ENCODE data around the gene TMEM253.

The TMEM253 gene

DNA sequence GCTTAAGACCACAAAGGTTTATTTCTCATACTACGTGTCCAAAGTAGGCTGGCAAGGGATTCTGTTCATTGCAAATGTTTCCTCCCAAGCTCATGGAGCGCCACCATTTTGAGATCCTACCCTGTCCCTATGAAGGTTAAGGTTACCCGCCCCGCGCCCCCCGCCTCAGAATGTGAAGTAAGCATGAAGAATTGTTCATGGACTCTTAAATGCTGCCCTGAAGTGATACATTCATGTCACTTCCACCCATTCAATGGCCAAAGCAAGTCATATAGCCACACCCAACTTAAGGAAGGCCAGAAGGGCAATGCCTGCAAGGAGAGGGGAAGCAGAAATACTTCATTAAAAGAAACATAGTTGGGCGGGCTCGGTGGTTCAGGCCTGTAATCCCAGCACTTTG is 4.2 kb downstream of the TMEM253 start:
- no peak for DNase-seq (ENCODE audit: low read depth)

DNA sequence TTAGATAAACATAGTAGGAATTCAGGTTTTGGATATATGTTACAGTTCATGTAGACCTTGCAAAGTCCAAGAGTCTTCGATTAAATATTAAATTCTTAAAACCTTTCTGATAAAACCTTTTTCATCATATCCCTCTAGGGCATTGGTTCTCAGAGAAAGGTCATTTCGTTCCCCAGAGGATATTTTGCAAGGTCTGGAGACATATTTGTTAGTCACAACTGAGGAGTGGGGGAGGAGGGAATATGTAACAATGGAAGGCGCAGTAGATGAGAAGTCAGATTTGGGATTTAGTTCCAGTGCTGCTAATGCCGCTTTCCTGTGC is 5.3 kb downstream of the TMEM253 start:
- no peak for DNase-seq (ENCODE audit: low read depth)

DNA sequence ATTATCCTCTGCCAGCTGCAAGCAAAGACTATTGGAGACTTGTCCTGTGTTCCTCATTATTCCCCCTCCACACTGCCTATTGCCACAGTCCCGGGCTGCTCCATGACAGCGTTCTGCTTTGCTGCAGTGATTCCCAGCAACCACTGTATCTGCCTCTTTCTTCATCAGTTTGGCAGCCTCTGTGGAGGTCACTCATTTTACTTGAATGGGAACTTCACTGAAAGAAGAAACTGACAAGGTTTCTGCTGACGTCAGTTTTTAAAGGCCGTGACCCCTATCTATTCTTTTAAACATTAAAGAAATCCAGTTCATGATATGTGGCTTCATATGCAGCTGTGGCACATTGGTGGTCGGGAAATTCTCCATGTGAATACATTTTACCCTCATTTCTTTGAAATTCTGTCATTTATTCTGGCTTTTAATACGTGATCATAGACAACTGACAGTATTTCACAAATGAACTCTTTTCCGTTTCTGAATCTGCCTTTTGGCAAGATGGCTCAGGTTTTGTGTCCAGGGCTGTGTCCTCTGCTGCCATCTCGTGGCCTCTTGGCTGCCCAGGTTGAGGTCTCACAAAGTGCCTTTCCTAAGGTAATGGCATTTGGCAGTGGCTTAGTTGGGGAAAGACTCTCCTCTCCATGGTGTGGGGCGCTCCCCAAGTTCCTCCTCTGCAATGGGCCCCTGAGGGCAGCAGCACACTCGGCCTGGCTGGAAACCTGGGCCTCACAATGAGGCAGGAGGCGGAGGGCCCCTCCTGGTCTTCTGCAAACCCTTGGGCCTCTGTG is 5.8 kb downstream of the TMEM253 start:
- peak; percentile 65 for DNase-seq (ENCODE audit: low read depth)

DNA sequence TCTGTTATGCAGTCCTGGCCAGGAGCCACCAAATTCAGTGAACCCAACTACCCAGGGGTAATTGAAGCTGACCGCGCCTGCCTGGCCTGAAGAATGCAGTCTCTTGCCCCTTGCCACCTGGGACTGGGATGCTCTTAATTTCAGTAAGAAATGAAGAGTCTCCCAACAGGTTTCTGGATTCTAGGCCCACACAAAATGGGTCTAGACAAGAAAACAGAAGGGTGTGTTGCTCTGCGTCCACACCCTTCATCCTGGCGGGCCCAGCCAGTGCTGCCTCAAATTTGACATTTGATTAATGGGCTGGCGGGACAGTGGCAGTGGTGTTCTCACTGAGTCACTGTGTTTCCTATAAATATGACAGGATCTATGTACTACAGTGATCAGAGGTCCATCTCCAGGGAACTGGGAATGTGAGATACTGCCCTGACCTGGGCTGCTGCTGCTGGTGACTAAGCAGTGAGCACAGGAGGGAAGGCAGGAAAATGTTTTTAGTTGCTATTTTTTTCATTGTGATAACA is 6.5 kb downstream of the TMEM253 start:
- no peak for DNase-seq (ENCODE audit: low read depth)

DNA sequence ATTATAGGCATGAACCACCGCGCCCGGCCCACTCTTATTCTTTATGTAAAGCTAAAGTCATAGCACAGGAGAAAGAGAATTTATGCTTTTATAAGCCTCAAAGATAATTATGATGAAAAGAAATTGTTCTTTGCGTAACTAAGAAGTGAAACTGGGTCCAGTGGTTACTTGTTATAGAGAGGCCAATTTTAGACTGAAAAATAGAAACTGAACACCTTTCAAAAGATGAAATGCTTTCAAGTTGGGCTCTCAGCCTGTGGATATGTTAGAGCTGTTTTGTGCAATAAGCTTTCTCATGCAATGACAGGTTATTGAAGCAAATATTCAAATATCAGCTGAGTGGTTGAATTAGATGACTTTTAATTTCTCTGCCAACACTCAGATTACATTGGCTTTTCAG is 7.9 kb downstream of the TMEM253 start:
- no peak for DNase-seq (ENCODE audit: low read depth)

DNA sequence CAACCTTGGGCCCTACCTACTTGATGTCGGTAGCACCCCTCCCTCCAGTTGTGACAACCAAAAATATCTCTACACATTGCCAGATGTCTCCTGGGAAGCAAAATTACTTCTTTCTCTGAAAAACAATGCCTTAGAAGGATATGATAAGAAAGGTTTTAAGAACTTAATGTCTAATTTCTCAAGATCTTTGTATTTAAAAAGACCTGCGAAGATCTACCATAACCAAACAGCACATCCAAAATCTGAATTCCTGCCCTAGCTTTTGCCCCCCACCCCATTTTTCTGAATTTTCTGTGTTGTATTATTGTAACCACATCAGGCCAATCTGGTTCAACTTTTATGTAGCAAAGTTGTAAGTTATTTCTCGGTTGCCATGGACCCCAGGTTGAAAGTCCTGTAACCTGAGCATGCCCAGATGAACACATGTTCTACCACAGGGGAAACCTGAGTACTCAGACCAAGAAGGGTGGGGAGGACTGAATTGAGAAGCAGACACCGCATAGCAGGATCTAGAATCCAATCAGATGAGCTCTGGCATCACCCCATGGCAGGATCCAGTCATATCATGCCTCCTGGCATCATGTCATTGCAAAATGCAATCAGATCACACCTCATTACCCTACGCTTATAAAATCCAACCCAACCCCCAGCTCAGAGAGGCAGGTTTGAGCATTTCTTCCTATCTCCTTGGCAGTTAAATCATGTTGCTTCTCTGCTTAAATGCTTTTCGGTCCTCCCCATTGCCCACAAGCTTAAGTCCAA is 8.7 kb downstream of the TMEM253 start:
- DNase-seq (ENCODE audit: low read depth): no peak

DNA sequence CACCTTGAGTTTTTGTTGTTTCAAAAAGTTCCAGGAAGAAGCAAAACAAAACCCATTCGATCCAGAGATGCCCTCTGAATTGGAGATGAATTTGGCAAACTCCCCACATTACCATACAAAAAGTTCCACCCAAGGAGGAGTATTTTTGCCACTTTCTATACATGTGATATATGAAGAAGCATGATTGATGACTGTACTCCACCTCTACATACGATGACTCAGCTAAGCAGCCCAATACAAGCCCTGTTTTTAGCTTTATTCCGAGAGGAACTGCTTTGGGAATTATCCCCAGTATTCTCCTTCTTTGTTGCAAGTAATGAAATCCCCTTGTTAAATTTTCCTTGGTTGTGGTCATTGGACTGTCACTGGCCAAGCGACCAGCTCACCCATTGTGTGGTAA is 11.4 kb downstream of the TMEM253 start:
- no peak for DNase-seq (ENCODE audit: low read depth)

DNA sequence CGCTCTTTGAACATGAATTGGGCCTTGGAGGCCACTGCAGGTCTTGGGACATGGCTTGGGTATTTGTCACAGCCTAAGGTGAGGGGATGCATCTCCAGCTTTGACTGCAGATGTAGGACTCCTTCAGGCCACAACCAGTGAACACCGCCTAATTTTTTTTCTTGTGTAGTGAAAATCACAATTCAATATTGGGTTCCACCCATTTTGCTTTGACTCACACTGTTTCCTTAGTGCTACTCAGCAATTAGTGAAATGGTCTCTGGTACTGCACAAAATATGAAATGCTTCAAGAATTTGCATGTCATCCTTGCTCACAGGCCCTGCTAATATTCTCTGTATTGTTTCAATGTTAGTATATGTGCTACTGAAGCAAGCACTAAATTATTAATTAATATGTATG is 12.5 kb downstream of the TMEM253 start:
- DNase-seq (ENCODE audit: low read depth): no peak

DNA sequence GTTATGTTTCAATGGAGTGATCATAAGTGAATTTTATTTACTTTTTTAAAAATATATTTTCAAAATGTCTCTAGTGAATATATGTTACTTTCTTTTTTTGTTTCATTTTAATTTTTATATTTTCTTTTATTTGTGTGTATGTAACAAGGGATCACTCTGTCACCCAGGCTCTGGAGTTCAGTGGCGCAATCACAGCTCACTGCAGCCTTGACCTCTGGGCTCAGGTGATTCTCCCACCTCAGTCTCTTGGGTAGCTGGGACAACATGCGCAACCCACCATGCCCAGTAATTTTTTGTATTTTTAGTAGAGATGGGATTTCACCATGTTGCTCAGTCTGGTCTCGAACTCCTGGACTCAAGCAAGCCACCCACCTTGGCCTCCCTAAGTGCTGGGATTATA is 18.1 kb downstream of the TMEM253 start:
- no peak for DNase-seq (ENCODE audit: low read depth)

DNA sequence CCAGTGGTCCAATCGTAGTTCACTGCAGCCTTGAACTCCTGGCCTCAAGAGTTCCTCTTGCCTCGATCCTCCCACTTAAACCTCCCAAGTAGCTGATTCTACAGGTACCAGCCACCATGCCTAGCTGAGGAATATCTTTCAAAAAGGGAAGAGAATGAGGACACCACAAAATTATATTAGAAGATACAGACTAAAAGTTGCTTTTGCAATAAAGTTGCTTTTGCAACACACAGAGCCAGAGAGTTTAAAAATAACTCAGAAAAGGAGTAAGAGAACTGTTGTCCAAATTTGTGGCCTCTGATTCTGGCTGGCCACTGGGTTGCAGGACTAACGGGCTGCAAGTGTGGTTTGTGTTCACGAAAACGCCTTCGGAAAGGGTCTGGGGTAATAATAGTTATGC is 19.8 kb downstream of the TMEM253 start:
- no peak for DNase-seq (ENCODE audit: low read depth)

DNA sequence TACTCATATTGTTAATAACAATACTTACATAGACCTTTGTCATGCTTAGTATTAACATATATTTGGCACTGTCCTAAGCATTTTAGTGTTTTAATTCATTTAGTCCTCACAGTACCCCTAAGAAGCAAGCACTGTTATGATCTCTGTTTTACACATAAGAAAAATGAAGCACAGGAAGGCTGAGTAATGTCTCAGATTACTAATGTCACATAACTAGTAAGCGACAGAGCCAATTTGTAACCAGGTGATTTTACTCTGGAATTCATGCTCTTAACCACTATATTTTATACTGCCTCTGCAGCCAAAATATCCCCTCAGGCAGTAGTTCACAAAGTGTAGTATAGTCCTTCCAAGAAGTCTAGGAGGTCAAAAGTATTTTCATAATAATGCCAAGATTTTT is 20.3 kb downstream of the TMEM253 start:
- DNase-seq (ENCODE audit: low read depth): no peak

DNA sequence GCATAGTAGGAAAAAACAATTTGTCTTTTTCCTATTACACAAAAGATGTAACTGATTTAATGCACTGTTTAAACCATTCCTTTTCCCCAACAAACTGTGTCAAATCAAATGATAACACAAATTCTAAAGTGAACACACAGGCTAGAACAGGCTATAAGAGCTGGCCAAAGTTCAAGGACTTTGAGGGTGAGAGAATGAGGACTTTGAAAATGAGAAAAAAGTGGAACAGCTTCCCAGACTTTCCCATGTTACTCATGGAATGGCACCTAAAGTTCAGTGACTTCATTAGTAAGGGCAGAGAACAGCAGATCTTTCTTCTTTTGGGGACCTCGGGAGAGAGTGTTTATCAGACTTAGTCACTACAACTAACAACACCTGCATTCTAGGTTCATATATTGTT is 22.6 kb downstream of the TMEM253 start:
- DNase-seq (ENCODE audit: low read depth): no peak

DNA sequence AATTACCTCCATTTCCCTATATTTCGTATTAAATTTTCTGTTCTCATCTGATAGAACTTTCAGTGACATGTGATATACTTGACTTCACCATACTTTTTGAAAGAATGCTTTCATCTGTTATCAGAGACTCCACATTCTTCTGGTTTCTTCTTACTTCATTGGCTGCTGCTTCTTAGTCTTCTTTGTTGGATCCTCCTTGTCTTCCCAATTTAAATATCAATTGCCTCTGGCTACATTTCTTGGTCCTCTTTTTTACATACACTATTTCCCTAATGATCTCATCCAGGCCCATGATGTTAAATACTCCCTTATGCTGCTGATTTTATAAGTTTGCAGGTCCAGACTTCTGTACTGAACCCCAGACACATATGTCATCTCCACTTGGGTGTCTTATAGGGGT is 33.0 kb downstream of the TMEM253 start:
- no peak for DNase-seq (ENCODE audit: low read depth)

DNA sequence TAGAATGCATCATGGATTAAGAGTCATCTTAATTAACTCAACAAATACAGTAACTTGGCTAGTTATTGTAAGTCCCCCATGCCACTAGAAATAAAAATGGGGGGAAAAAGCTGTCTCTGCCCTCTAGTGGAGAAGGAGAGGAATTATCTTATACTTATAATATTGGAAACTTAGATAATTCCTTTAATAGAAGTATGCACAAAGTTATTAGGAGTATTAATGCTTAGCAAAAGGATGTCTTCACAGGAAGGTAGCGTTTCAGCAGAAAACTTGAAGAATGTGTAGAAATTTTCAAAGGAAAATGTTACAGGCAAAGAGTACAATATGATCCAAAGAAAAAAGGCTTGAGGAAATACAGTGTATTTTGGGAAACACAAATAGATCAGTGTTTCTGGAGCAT is 35.2 kb downstream of the TMEM253 start:
- no peak for DNase-seq (ENCODE audit: low read depth)

DNA sequence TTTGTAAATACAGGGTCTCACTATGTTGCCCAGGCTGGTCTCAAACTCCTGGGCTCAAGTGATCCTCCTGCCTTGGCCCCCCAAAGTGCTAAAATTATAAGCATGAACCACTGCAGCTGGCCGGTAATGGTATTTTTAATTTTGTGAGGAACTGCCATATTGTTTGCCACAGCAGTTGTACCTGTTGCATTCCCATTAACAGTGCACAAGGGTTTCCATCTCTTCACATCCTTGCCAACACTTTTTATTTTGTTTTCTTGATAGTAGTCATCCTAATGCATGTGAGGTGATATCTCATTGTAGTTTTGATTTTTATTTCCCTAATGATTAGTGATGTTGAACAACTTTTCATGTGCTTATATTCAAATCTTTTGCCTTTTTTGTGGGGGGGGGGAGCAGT is 41.5 kb downstream of the TMEM253 start:
- no peak for DNase-seq (ENCODE audit: low read depth)

DNA sequence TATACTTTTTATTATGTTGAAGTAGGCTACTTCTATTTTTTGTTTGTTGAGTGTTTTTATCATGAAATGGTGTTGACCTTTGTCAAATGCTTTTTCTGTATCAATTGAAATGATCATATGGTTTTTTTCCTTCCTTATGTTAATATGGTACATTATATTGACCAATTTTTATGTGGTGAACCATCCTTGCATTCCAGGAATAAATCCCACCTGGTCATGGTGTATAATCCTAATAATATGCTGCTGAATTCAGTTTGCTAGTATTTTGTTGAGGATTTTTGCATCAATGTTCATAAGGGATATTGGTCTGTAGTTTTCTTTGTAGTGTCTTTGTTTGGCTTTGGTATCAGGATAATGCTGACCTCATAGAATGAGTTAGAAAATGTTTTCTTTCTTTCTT is 44.6 kb downstream of the TMEM253 start:
- no peak for DNase-seq (ENCODE audit: low read depth)

DNA sequence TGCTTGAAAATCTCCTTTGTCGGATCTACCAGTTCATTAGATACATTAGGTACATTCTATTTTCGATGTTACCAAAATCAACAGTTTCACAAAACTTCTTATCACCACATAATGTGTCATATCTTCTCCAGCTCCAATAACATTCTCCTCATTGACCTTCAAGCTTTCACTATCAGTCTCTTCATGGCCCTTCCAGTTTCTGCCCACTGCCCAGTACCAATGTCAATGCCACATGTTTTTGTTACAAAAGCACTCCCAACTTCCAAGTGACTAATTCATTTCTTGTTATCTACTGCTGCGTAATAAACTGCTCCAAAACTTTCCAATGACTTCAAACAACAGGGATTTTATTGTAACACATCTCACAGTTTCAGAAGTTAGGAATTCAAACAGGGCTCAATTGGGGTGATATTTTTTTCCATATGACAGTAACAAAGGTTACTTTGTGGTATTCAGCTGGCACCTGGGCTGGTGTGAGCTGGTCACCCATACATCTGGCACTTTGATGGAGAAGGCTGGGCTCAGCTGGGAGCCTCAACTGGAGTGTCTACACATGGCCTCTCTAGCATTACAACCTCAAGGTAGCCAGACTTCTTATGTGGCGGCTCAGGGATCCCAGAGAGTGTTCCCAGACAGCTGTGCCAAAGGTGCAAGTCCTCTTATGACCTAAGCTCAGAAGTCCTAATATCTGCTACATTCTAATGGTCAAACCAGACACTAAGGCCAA is 48.9 kb downstream of the TMEM253 start:
- no peak for DNase-seq (ENCODE audit: low read depth)

Measured in stimulated activated CD8-positive, alpha-beta memory T cell treated with anti-CD3 and anti-CD28 coated beads, Interleukin-4, amount 100 ng/mL, for 24 hours (primary cell).